Measurements from ENCODE around the gene ARHGAP42.

The ARHGAP42 gene

DNA sequence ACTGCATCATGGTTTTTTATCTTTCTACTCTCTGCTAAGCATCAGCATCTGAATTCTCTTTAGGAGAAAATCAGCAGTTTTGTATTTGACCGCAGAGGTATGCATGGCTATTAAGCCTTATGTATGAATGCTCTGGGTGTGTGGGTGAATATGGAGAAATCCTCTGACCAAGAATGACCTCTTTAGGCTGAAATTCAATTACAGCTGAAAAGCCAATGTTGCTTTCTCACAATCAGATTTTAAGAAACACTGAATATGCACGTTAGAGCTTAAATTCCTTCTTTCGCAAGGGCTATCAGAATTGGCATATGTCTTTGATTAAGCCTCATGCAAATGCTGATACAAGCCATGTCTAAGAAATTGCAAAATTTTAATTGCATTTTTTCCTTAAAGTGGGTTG lies 43.2 kb downstream of the ARHGAP42 start:
- TF ChIP-seq, protein P1, sequence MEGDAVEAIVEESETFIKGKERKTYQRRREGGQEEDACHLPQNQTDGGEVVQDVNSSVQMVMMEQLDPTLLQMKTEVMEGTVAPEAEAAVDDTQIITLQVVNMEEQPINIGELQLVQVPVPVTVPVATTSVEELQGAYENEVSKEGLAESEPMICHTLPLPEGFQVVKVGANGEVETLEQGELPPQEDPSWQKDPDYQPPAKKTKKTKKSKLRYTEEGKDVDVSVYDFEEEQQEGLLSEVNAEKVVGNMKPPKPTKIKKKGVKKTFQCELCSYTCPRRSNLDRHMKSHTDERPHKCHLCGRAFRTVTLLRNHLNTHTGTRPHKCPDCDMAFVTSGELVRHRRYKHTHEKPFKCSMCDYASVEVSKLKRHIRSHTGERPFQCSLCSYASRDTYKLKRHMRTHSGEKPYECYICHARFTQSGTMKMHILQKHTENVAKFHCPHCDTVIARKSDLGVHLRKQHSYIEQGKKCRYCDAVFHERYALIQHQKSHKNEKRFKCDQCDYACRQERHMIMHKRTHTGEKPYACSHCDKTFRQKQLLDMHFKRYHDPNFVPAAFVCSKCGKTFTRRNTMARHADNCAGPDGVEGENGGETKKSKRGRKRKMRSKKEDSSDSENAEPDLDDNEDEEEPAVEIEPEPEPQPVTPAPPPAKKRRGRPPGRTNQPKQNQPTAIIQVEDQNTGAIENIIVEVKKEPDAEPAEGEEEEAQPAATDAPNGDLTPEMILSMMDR (IDR thresholded peaks at IDR 0.05; ENCODE audit: extremely low read depth, insufficient read depth, missing control alignments) = no peak
- no peak for DNase-seq (ENCODE audit: low spot score)
- in situ Hi-C loops (cut with MboI; ENCODE audit: low pct_unique_long_range_greater_than_20kb, low sequenced_read_pairs, unreplicated experiment) = no loop called here

DNA sequence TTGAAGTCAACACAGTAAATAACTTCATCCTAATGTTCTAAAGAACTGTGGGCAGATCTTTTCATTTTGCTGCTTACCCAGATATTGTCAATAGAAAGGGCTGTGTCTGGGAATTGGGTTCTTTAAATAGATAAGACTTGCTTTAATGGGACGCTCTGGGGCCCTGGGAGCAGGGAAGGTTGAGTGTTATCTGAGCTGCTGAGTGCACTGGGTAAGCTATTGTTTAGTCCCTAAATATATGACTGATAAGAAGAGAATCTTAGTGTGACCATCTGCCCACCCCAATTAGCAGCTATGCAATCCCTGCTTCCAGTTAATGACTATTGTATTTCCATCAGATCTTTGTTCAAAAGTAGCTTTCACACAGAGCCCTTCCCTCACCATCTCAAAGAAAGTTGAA lies 44.4 kb downstream of the ARHGAP42 start:
- TF ChIP-seq, protein P1 (IDR thresholded peaks at IDR 0.05; ENCODE audit: extremely low read depth, insufficient read depth, missing control alignments) = no peak

DNA sequence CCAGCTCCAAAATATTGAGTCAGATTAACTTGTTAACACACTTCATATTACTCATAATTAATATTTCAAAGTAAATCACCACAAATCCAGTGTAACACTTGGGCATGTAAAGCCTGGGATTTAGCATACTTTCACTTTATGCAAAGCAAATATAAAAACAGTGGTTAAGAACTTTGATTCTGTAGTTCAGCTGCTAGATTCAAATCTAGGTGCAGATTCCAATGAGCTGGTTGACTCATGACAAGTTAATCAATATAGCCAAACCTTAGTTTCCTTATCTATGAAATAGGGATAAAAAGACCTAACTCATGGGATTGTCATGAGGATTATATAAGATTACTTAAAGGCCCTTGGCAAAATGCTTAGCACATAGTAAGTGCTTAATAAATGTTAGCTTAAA lies 45.9 kb downstream of the ARHGAP42 start:
- no peak for DNase-seq (ENCODE audit: low spot score)
- TF ChIP-seq, protein P1 (IDR thresholded peaks at IDR 0.05; ENCODE audit: extremely low read depth, insufficient read depth, missing control alignments) = no peak
- in situ Hi-C loops (cut with MboI; ENCODE audit: low pct_unique_long_range_greater_than_20kb, low sequenced_read_pairs, unreplicated experiment) = no loop called here

More for the DNA sequence above, 44.4 kb downstream of the ARHGAP42 start:
- DNase-seq (ENCODE audit: low spot score) = no peak
- in situ Hi-C loops (cut with MboI; ENCODE audit: low pct_unique_long_range_greater_than_20kb, low sequenced_read_pairs, unreplicated experiment) = no loop called here

DNA sequence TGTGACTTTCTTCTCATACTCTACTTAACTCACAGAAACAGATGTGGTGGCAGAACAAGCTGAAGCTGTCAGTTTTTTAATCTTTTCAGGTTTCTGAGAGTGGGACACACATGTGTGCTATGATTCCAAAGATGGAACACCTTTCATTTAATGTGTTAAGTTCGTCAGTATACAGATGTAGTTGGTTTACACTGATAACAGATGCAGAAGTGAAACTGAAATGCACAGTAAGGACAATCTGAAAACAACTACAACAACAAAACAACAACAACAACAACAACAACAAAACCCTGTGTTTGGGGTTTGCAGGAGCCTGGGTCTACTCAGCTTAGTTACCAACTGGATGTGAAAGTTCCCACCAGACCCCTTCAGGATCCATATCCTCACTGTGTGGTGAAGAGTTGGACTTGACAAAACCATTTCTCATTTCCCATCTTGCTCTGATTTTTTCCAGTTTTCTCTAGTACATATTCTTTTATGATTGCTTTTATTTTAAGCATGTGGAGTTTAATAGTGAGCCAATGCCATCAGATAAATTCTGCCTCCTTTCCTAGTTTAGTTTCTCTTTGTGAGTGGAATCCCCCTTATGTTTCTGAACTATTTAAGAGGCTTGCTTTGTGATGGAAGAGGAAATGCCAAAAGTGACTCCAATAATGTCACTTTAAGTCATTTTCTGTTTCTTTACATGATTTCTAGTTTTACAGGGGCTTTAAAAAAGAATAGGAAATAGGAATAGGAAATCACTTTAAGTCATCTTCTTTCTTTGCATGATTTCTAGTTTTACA lies 47.8 kb downstream of the ARHGAP42 start:
- no peak for DNase-seq (ENCODE audit: low spot score)
- in situ Hi-C loops (cut with MboI; ENCODE audit: low pct_unique_long_range_greater_than_20kb, low sequenced_read_pairs, unreplicated experiment) = no loop called here

DNA sequence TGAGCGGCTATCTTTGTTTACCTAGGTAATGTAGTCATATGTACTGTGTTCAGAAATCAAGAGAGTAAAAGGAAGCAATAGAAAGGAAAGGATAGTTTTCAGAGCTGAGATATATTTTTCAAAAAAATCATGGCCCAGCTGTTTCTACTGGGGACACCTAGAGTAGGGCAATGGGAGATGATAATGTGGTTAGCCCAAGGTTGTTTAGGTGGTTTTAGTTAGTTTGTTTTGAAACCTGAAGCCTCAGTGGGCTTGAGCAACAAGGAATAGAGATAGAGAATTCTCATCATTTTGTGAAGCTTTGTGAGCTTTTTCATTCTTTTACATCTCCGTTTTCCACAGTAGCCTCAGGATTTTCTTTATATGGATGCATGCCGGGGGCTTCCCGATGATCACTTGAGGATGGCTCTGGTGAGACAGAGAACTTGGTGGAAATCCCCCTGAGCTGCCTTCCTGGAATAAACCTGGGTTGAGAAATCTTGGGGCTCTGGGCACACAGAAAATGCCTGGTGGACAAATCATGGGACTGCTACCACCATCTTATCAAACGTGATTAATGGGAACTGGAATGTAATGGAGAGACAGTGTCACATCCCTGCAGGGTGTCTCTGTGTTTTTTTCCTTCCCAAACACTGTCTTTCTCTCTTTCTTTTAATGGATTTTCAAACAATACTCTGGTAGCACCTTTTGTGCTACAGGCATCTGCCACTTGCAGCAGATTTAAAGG lies 49.0 kb downstream of the ARHGAP42 start:
- TF ChIP-seq, protein P1 (IDR thresholded peaks at IDR 0.05; ENCODE audit: extremely low read depth, insufficient read depth, missing control alignments) = no peak
- no peak for DNase-seq (ENCODE audit: low spot score)
- in situ Hi-C loops (cut with MboI; ENCODE audit: low pct_unique_long_range_greater_than_20kb, low sequenced_read_pairs, unreplicated experiment) = no loop called here

More for the DNA sequence above, 47.8 kb downstream of the ARHGAP42 start:
- TF ChIP-seq, protein P1 (IDR thresholded peaks at IDR 0.05; ENCODE audit: extremely low read depth, insufficient read depth, missing control alignments) = no peak

DNA sequence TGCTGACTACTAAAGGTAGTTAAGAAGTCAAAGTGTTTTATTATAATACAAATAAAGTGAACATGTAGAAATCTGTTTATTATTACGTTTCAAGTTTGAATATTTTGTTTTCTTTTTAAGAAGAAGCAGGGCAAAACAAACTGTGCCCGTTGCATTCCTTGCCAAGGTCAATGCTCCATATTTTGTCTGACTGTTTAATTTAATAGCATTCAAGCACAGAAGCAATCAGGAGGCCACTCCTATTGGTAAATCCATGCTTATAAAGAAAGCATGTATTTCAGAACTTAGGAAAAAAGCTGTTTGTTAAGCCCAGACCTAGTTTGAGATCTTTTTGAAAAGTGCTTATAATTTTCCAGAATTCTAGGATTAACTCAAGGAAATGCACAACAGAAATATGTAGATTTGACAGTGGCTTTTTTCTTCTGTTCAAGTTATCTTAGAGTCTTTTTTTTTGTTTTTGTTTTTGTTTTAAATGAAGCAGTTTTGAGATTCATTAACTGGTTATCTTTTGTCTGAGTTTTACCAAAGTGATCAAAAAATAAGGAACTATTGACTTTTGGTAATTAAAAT lies 51.7 kb downstream of the ARHGAP42 start:
- TF ChIP-seq, protein P1 (IDR thresholded peaks at IDR 0.05; ENCODE audit: extremely low read depth, insufficient read depth, missing control alignments) = no peak
- no peak for DNase-seq (ENCODE audit: low spot score)
- in situ Hi-C loops (cut with MboI; ENCODE audit: low pct_unique_long_range_greater_than_20kb, low sequenced_read_pairs, unreplicated experiment) = no loop called here
